GM20000 (cell line): ENCODE results near the gene YWHAE.

ENCODE experiments used
- DNase-seq: peaks from one replicate; pipeline ENCODE4 v3.0.0; 2012; ENCODE audit warnings: low spot score
- TF ChIP-seq, protein P1 (sequence below): IDR thresholded peaks from 2 replicates; pipeline ENCODE4 v1.5.1; 2012; ENCODE audit warnings: mild to moderate bottlenecking, control low read depth; ENCODE audit errors: extremely low read depth, missing control alignments

The YWHAE gene

GRCh38 chr17:1329745-1330343 is 70.2 kb downstream of the YWHAE start:
- no peak for DNase-seq
- TF ChIP-seq, protein P1, sequence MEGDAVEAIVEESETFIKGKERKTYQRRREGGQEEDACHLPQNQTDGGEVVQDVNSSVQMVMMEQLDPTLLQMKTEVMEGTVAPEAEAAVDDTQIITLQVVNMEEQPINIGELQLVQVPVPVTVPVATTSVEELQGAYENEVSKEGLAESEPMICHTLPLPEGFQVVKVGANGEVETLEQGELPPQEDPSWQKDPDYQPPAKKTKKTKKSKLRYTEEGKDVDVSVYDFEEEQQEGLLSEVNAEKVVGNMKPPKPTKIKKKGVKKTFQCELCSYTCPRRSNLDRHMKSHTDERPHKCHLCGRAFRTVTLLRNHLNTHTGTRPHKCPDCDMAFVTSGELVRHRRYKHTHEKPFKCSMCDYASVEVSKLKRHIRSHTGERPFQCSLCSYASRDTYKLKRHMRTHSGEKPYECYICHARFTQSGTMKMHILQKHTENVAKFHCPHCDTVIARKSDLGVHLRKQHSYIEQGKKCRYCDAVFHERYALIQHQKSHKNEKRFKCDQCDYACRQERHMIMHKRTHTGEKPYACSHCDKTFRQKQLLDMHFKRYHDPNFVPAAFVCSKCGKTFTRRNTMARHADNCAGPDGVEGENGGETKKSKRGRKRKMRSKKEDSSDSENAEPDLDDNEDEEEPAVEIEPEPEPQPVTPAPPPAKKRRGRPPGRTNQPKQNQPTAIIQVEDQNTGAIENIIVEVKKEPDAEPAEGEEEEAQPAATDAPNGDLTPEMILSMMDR: no peak

DNA sequence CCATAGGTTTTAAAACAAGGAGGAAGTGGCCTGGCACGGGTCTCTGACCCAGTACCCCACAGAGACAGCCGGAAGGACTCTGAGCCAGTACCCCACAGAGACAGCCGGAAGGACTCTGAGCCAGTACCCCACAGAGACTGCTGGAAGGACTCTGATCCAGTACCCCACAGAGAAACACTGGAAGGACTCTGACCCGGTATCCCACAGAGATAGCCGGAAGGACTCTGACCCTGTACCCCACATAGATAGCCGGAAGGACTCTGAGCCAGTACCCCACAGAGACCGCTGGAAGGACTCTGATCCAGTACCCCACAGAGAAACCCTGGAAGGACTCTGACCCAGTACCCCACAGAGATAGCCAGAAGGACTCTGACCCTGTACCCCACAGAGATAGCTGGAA is 71.6 kb downstream of the YWHAE start:
- no peak for DNase-seq
- TF ChIP-seq, protein P1: no peak

- no peak for DNase-seq
- TF ChIP-seq, protein P1: no peak
Measured at GRCh38 chr17:1325766-1326165, 74.3 kb downstream of the YWHAE start.

DNA sequence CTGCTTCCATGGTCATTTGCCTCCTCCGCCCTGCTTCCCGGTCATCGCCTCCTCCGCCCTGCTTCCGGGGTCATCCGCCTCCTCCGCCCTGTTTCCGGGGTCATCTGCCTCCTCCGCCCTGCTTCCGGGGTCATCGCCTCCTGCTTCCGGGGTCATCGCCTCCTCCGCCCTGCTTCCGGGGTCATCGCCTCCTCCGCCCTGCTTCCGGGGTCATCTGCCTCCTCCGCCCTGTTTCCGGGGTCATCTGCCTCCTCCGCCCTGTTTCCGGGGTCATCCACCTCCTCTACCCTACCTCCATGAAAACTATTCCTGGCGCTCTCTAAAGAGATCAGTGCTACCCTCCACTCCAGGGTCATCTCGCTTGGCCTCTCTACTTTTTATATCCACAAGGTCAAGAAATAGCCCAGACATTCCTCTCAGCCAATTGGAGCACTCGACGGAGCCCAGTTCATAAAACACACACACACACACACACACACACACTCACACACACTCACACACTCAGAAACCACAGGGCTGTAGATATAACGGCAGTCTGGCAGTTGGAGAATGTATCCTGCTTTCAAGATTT is 75.7 kb downstream of the YWHAE start:
- no peak for DNase-seq
- TF ChIP-seq, protein P1: no peak

GRCh38 chr17:1323336-1323735 is 76.7 kb downstream of the YWHAE start:
- TF ChIP-seq, protein P1: no peak
- no peak for DNase-seq

DNA sequence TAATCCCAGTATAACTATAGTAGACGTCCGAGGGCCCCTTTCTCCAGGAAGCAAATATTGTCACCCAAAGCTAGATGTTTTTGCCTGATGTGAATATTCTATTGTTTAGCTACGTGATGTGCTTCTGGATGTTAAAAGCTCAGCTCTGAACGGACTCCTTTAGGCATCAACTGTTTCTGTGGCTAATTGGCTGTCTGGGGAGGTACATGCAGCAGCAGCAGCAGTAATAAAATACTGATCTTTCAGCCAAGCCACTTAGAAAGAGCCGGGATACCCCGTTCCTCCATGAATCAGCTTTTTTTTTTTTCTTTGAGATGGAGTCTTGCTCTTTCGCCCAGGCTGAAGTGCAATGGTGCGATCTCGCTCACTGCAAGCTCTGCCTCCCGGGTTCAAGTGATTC is 77.5 kb downstream of the YWHAE start:
- TF ChIP-seq, protein P1: no peak
- no peak for DNase-seq

- TF ChIP-seq, protein P1: no peak
- DNase-seq: no peak
Measured at GRCh38 chr17:1322014-1322428, 78.0 kb downstream of the YWHAE start.
